Measurements from ENCODE around the gene KLF7.

DNA sequence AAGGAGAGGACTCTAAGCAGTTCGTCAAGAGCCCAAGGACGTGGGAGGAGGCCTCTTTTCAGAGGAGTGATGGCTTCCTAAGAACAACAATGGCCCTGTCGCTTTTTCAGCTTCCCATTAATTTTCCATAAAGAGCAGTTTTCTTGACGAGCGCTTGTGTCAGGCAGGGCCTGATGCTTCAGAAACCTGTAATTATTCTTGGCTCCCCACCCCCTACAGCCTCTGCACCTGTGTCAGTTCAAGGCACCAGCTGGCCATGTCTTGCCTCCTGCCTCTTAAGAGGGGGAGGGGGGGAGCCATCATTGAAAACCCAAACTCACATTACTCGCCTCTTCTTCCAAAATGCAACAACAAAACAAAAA lies 32.3 kb downstream of the KLF7 start:
- TF ChIP-seq, protein P1, sequence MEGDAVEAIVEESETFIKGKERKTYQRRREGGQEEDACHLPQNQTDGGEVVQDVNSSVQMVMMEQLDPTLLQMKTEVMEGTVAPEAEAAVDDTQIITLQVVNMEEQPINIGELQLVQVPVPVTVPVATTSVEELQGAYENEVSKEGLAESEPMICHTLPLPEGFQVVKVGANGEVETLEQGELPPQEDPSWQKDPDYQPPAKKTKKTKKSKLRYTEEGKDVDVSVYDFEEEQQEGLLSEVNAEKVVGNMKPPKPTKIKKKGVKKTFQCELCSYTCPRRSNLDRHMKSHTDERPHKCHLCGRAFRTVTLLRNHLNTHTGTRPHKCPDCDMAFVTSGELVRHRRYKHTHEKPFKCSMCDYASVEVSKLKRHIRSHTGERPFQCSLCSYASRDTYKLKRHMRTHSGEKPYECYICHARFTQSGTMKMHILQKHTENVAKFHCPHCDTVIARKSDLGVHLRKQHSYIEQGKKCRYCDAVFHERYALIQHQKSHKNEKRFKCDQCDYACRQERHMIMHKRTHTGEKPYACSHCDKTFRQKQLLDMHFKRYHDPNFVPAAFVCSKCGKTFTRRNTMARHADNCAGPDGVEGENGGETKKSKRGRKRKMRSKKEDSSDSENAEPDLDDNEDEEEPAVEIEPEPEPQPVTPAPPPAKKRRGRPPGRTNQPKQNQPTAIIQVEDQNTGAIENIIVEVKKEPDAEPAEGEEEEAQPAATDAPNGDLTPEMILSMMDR (IDR thresholded peaks at IDR 0.05; ENCODE audit: poor library complexity), result no peak
- TF ChIP-seq EZH2phosphoT487 (IDR thresholded peaks at IDR 0.05; ENCODE audit: low read depth, severe bottlenecking, unreplicated experiment) (no peak), EZH2 (IDR thresholded peaks at IDR 0.05; ENCODE audit: borderline replicate concordance) (no peak)
